Medulla oblongata (tissue), 1 donor: ENCODE measurements around the gene EDEM1.

ENCODE experiments used
- DNase-seq: peaks from one replicate; pipeline ENCODE4 v3.0.0-alpha.2; 2015; ENCODE audit errors: extremely low spot score

Gene EDEM1

DNA sequence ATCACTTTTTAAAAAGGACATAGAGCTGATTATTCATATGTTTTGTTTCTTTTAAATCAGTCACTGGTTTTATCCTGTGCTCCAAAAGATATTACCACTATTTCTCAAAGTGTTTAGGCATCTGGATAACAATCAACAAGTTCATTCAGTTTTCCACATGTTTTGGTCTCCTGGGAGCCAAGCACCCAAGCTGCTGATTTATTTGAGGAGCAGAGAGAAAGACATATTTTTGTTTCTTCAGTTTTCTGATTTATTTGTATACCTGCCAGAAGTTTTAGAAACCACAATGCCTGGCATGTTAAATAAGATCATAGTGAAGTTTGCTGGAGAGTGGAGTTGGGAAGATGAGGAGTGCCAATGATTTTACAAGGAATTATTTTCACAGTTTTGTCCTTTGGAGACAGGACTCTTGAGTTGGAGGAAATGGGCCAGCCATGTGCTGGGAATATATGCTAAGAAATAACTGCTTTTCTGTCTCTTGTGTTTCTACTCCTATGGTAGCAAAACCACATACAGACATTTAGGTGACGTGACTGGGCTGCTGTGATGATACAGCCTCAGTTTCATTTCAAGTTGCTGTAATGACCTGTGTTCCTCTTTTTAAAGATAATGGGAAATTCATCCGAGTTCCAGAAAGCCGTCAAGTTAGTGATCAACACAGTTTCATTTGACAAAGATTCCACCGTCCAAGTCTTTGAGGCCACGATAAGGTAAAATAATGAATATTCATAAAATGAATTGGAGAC is 11.7 kb downstream of the EDEM1 start:
- peak; percentile 48 for DNase-seq

DNA sequence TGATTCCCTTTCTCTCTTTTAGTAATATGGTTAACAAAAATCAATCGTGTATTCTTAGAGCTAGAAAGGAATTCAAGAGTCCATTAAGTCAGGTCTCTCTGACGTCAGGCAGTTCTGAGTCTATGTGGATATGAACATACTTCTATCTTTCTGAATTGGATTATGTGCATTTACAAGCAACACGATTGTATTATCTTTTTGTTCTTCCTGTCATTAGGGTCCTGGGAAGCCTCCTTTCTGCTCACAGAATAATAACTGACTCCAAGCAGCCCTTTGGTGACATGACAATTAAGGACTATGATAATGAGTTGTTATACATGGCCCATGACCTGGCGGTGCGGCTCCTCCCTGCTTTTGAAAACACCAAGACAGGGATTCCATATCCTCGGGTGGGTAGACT is 14.0 kb downstream of the EDEM1 start:
- DNase-seq = no peak

DNA sequence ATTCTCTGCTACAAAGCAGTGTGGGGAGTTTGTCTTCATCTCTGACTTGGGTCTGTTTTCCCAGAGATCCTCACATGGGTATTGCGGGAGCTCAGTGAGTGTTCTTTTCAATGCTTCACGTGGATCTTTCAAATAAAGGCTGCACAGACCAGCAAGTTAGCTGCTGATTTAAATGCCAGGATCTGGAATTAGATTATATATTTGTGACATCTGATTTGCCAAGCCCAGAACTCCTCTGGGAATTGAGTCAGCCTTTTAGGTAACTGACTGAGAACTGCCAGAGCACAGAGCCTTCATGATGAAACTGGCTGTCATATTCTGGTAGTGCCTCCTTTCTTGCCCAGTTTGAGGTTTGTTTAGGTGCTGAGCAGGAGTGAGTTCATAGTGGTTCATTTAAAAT is 14.7 kb downstream of the EDEM1 start:
- DNase-seq = no peak

DNA sequence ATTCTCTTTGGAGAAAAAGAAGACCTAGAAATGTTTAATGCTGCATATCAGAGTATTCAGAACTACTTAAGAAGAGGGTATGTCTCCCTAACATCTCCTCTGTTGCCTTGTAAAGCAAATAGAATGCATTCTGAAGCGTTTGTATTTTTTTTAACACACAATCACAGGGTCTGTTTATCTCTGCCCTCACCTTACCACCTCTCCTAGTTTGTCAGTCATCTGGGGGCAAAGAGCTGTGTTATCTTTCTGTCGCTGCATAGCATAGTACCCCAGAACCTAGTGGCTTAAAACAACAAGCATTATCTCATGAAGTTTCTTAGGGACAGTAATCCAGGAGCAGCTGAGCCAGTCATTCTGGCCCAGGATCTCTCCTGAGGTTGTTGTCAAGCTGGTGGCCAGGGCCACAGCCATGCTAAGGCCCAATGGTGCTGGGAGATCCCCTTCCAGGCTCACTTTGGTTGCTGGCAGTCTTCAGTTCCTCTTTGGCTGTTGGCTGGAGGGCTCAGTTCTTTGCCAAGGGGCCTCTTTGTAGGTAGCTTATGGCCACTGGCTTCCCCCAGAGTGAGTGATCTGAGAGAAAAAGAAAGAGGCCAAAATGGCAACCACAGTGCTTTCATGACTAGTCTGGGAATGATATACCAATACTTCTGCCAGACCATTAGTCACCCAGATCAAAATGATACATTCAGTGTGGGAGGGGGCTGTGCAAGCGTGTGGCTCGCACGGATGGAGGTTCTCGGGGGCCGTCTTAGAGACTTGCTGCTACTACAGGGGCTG is 17.8 kb downstream of the EDEM1 start:
- DNase-seq = no peak

DNA sequence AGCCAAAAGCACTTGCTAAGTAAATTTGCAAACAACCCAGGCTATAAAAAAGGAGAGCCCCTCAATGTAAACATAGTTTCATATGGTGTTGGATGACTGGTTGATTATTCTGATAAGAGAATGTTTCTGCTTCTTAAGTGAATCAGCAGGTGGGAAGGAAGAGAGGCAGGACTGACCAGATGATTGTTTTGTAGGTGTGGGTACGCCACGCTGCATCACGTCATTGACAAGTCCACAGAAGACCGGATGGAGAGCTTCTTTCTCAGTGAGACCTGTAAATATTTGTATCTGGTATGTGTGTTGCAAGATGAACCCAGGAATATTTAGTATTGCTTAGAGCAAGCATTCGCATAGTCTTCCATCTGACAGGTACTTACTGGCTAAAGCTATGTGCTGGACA is 23.4 kb downstream of the EDEM1 start:
- DNase-seq = no peak

DNA sequence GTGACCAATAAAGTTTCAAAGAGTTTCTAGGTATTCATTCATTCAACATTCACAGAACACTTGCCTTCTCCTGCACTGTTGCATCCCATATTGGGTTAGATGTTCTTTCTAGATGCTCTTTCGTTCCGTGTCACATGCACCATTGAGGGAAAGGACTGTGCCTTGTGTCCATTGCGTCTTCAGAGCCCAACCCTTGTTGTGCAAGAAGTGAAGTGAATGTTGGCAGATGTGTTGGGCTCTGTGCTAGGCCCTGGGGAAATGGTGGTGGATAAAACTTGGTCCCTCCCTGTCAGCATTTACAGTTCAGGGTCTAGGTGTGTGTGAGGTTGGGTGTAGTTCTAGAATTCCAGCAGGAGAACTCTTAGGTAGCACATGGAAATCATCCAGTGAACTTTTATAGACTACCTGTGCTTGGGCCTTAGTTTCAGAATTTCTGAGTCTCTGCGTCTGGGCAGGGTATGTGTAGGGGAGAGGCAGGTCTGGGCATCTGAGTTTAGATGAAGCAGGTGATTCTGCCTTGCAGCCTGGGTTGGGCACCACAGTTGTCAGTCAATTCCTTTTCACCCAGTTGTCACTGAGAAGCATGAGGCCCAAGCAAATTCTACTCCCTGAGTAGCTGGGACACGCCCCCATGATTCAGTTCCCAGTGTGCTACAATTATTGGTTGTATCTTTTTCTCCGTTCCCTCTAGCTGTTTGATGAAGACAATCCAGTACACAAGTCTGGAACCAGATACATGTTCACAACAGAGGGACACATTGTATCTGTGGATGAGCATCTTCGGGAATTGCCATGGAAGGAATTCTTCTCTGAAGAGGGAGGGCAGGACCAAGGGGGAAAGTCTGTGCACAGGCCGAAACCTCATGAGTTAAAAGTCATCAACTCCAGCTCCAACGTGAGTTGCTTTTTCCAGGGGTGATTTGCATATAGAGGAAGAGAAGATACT is 25.4 kb downstream of the EDEM1 start:
- DNase-seq = no peak

DNA sequence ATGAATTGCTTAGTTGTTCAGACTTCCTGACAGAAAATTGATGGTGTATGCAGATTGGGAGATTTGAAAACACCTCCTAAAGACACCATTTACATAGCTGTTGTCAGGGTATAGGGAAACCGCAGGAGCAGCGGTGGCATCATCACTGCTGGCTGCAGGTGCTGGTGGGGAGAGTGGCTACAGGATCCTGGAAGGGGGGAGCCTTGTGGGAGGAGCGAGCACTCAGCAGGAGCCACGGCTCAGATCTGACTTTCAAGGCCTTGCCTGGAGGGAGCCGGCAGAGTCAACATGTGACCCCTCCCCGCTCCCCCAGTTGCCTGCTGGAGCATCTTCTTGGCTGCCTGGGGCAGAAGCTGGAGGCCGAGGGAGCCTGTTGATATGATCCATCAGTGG is 26.1 kb downstream of the EDEM1 start:
- DNase-seq = no peak

DNA sequence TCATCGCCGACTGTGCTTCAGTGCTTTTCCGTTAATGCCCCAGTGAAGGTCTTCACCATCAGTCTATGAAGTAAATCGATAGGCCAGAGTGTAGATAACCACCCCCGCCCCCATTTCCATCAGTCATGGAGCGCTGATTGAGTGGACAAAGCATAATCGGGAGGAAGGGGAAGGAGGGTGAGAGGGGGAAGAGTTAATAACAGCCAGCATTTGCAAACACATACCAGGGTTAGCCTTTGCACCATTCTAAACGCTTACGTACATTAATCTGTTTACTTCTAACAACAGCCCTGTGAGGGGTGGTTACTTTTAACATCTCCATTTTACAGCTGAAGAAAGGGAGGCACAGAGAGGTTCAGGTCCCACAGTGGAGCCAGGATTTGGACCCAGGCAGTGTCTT is 26.8 kb downstream of the EDEM1 start:
- no peak for DNase-seq

DNA sequence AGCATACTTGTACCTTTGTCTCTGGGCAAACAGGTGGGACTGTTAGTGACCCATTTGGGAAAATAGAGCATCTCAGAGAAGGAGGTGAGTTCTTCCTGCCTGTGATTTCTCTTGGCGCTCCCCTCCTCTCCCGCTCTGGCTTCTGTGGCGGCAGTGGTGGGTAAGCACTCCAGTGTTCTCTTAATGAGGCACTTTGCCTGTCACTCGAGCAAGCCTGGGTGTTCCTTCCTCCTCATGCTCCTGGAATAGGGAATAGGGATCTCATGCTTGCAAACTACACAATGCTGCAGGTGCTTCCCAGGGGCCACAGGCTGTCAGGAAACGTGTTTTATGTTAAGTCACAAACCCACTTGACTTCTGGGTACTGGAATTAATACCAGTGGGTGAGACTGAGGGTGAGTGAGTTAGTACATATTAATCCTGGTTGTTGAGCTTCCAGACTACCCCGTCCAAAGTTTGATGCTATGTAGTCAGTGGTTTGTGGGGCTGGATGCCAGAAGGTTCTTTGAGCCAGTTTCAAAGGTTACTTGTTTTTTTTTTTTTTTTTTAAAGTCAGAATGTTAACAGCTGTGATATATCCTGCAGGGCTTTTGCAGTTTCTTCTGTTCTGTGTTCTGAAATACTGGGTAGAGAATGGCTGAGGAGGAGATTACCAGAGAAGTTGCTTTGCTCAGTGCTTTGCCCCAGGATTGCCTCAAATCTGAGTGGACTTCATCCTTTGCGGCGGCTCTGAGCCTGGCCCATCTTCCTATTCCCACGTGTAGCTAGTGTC is 30.5 kb downstream of the EDEM1 start:
- DNase-seq = no peak

DNA sequence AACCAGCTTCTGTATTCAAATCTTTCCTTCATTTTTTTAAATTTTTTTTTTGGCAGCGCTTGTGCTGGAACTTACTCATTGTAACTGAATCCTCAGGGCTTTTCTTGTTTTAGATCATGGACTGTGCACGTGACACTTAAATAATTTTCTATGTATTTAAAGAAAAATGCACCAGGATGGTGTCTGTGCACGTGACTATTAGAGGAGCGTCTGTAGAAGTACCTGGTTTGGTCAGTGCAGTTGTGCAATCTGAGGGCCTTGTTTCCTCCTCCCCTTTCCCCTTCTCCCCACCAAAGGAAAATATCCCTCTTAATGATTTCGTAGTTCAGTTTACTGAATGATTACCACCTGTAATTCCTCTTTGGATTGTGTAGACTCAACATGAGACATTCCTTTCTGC is 31.3 kb downstream of the EDEM1 start:
- no peak for DNase-seq

DNA sequence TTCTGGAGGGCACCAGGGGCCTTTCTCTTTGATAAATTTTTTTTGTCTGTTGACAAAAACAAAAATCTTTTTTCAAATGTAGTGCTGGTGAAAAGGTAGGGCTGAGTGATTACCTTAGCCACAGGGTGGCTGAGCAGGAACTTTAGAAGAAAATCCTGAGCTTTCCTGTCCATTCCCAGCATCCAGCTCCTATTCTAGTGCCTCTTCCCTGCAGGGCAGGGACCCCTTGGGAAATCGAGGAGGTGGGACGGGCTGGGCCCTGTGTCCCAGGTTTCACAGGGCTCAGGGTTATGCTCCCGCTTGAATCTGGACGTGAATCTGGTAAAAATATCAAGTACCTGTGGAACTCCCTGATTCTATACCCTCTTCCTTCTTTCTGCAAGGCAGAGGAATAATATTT is 31.7 kb downstream of the EDEM1 start:
- DNase-seq = no peak

DNA sequence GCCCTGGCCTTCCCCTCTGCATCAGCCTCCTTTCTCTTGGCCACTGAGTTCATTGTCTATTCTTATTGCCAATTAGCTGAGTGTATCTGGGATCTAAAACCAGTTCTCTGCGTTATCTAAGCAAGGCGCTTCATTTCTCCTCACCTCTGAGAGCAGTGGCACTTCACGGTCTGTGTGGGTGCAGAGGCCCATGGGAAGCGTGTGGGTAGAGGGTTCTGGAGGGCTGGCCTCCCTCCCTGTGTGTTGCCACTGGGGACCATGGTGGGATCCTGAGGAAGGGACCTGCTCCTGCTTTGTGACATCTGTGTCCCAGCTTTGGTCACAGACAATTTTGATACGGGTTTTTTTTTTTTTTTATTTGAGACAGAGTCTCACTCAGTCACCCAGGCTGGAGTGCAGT is 32.7 kb downstream of the EDEM1 start:
- DNase-seq = no peak

DNA sequence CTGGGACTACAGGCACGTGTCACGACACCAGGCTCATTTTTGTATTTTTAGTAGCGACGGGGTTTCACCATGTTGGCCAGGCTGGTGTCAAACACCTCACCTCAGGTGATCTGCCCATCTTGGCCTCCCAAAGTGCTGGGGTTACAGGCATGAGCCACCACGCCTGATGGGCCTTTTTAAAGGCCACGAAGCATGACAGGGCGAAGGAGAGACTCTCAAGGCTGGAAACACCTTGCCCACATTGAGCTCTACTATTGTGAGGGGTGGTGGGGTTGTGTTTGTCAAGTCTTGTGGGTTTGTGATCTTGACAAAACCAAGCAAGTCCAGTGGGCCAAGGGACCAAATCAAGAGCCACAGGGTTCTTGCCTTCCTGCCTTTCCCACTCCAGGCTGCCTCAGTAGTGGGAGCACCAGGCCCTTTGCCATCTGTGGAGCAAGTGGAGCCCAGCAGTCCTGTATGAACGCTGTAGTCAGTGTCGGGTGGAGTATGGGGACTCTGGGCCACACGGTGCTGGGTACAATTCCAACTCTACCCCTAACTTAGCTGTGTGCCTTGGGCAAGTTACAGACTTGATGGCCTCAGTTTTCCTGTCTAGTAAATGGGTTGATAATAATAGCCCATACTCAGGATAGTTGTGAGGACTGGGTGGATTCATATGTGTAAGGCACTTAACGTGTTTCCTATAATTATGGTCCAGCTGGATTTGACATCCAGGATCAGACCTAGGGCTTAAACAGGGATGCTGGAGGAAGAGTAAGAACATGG is 33.3 kb downstream of the EDEM1 start:
- no peak for DNase-seq

DNA sequence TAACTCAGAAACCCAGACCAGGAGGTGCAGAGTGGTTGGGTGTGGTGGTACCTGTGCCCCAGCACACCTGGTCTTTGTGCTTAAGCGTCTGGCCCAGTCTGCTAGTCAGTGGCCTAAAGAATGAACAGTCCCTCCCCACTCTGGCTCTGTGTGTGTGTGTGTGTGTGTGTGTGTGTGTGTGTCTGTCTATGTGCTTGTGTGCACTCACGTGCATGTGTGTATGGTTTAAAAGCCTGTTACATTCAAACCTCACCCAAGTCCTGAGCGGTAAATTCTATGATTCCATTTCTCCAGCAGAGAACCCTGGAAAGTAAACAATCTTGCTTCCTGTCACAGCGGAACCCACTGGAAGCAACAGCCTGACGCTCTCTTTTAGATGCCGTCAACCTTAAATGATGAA is 34.2 kb downstream of the EDEM1 start:
- DNase-seq = no peak

DNA sequence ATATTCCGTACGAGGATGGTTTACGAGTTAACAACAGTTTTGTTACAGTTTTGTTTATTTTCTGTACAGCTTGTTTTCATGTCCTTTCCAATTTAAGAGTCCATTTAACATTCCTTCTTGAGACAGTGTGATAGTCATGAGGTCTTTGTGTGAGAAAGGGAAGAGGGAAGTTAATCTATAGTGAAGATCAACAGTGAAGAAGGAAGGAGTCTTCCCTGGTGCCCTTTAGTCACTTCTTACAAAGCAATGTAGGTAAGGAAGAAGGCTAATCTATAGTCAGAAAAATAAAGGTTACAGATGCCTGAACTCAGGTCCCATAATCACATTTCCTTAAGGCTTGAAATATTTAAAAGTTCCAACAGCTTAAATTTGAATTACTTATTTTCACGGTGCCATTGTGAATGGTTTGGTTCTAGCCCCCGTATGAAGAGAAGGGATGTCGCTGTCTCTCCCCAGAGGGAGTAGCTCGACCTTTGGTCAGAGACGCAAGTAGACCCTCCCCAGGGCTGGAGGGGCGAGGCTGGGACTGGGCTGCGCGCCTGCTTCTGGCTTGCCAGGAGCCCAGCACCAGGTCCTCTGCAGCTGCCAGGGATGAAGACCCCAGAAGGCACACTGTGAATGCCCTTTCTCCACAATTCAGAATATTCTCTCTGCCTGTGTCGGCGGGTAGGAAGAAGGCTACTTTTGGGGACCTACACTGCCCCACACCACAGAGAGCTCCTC is 34.9 kb downstream of the EDEM1 start:
- DNase-seq = no peak

DNA sequence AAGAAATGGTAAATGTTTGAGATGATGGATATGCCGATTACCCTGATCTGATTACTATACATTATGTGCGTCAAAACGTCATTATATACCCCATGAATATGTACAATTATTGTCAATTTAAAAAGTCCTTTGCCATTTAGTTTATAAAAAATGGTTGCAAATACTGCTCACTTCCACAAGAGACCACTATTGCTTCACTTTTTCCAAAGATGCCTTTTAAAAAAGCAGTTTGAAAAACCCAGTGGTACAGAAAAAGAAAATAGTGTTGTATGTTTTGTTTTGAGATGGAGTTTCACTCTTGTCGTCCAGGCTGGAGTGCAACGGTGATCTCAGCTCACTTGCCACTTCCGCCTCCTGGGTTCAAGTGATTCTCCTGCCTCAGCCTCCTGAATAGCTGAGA is 39.3 kb downstream of the EDEM1 start:
- peak; percentile 39 for DNase-seq

DNA sequence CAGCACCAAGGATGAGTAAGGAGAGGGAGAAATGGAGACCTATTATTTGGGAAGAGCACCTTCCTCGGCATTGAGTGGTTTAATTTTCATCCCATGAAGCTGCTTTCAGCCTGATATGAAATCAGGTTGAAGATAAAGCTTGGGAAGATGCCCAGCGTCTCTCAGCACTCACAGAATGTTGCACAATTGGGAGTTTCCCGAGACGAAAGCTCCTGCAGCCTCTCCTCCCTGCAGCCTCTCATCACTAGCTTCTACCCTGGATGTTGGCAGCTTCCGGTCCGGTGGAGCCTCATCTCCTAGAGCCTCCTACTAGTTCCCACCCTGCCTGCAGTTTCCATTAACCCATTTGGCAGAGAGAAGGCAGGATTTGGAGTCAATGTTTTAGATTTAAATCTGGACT is 40.3 kb downstream of the EDEM1 start:
- DNase-seq = no peak

DNA sequence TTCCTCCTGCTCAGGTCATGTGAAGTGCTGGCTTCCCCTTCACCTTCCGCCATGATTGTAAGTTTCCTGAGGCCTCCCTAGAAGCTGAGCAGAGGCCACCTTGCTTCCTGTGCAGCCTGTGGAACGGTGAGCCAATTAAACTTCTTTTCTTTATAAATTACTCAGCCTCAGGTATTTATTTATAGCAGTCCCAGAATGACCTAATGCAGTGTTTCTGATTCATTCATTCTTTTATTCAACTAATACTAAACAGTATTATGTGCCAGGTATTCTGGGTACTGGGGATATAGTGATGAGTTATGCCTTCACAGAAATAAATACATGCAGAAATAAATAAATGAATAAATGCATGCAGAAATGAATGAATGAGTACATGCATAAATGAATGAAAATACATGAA is 41.9 kb downstream of the EDEM1 start:
- no peak for DNase-seq

DNA sequence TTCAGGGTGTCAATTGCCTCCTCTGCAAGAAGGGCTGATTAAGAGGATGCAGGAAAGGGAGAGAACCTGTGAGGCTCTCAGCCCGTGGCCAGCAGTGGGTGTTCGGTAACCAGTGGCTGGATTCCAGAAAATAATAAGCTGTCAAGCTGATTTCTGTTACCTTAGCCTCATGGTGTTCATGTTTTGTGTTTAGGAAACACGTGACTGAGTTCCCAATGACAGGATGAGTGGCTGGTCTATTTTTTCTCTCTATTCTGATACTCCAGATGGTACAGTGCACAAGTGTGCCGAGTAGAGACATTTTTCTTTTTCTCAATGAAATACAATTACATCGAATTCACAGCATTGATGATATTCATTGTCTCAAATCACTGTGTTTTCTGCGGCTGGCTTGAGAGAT is 43.6 kb downstream of the EDEM1 start:
- no peak for DNase-seq

DNA sequence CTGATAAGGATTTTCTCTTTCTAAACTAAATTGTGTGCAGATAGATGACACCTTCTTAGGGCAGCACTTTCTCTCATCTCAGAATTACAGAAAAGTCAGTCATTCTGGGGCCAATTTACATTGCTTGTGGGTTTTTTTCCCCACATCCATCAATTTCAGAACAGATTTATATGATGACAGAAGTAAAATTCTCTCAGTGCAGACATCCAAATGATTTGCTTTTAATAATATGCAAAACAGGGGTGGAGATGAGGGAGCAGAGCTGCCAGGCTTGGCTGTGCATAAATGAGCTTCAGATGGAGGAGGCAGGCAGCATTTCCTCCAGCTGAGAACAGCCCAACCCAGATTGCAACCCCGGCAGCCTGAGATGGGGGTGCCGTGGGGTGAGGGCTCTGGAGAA is 44.0 kb downstream of the EDEM1 start:
- DNase-seq = no peak
